ENCODE measurements around the gene NRP1. TPM values are rescaled to one million over a fixed set of nuclear protein-coding genes. Genes with fewer than 3 reads are reported as not detected.

The NRP1 gene
- total and polyA plus RNA-seq, 4 donors: 18.5 to 188 (median 71.7) TPM

GRCh38 chr10:33151344-33151864, 183.1 kb downstream of the NRP1 start:
- ATAC-seq (ENCODE audit: insufficient read depth, low FRiP score) (no peak), DNase-seq (no peak)
- no peak overlapping the region for H3K4me3 ChIP-seq
- H3K36me3 ChIP-seq (ENCODE audit: control insufficient read depth in 4 of 4, insufficient read depth in 4 of 4, low read length in 4 of 4): no peaks in the 10 kb centered on the region
- H3K27ac ChIP-seq (ENCODE audit: low read depth in 1 of 2, low read length in 1 of 2): no peak overlapping the region
- H3K9me3 ChIP-seq (ENCODE audit: control insufficient read depth in 4 of 4, insufficient read depth in 3 of 4, low read length in 3 of 4): no peaks in the 10 kb centered on the region
- no peaks in the 10 kb centered on the region for H3K4me1 ChIP-seq (ENCODE audit: control insufficient read depth in 5 of 5, insufficient read depth in 5 of 5, low read length in 5 of 5)
- H3K9ac ChIP-seq (ENCODE audit: insufficient read depth in 1 of 2, low read length in 2 of 2): no peak overlapping the region
- TF ChIP-seq, protein P1, sequence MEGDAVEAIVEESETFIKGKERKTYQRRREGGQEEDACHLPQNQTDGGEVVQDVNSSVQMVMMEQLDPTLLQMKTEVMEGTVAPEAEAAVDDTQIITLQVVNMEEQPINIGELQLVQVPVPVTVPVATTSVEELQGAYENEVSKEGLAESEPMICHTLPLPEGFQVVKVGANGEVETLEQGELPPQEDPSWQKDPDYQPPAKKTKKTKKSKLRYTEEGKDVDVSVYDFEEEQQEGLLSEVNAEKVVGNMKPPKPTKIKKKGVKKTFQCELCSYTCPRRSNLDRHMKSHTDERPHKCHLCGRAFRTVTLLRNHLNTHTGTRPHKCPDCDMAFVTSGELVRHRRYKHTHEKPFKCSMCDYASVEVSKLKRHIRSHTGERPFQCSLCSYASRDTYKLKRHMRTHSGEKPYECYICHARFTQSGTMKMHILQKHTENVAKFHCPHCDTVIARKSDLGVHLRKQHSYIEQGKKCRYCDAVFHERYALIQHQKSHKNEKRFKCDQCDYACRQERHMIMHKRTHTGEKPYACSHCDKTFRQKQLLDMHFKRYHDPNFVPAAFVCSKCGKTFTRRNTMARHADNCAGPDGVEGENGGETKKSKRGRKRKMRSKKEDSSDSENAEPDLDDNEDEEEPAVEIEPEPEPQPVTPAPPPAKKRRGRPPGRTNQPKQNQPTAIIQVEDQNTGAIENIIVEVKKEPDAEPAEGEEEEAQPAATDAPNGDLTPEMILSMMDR (IDR thresholded peaks at IDR 0.05; ENCODE audit: control extremely low read depth, extremely low read depth): no peak
- 88 to 95% methylated on average over 3 of the region's 3 CpGs for WGBS, 2 donors
- H3K27me3 ChIP-seq (ENCODE audit: control insufficient read depth in 3 of 3, insufficient read depth in 3 of 3, low read length in 2 of 3): no peaks in the 10 kb centered on the region

DNA sequence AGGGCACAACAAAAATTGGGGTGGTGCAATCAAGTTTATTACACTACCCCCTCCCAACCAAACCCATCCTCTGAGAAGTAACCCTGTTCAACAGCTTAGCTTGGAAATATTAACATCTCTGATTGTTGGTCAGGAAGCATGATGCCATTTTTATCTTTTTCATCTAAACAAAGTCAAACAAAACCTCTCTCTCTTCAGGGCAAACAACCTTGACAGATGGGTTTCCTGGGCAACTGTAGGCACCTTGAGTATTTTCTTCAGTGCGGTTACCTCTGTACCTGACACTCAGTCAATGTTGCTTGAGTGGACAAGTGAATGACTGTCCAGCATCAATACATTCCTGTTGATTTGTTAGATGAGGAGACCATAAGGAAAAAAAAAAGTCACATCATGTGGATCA, 183.6 kb downstream of the NRP1 start:
- no peaks in the 10 kb centered on the region for H3K27me3 ChIP-seq (ENCODE audit: control insufficient read depth in 3 of 3, insufficient read depth in 3 of 3, low read length in 2 of 3)
- DNase-seq (no peak), ATAC-seq (ENCODE audit: insufficient read depth, low FRiP score) (no peak)
- TF ChIP-seq, protein P1 (IDR thresholded peaks at IDR 0.05; ENCODE audit: control extremely low read depth, extremely low read depth): no peak
- no peaks in the 10 kb centered on the region for H3K4me1 ChIP-seq (ENCODE audit: control insufficient read depth in 5 of 5, insufficient read depth in 5 of 5, low read length in 5 of 5)
- no peak overlapping the region for H3K27ac ChIP-seq (ENCODE audit: low read depth in 1 of 2, low read length in 1 of 2)
- H3K9me3 ChIP-seq (ENCODE audit: control insufficient read depth in 4 of 4, insufficient read depth in 3 of 4, low read length in 3 of 4): no peaks in the 10 kb centered on the region
- no peak overlapping the region for H3K4me3 ChIP-seq
- no peaks in the 10 kb centered on the region for H3K36me3 ChIP-seq (ENCODE audit: control insufficient read depth in 4 of 4, insufficient read depth in 4 of 4, low read length in 4 of 4)
- H3K9ac ChIP-seq (ENCODE audit: insufficient read depth in 1 of 2, low read length in 2 of 2): no peak overlapping the region
- 89 to 94% methylated on average over 1 of the region's 1 CpG for WGBS, 2 donors

DNA sequence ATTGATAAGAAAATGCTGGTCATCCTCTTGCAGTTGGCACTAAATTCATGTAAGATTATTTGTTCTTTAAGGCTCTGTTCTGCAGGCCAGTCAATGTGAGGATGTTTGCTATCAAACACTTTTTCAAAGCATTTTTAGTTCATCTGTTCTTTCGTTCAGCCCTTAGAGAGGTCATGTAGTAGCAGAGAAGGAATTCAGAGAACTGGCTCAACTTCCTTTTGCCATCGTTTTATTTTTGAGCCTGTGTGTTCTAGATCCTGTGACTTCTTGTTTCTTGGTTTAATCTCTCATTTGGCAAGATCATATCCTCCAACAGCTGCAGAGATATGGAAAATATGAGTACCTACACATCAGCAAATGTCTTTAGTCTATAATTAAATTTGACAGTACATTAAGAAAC, 184.3 kb downstream of the NRP1 start:
- Histone ChIP-seq H3K27ac (ENCODE audit: low read depth in 1 of 2, low read length in 1 of 2) (no peak overlapping the region), H3K27me3 (ENCODE audit: control insufficient read depth in 3 of 3, insufficient read depth in 3 of 3, low read length in 2 of 3) (no peaks in the 10 kb centered on the region), H3K9me3 (ENCODE audit: control insufficient read depth in 4 of 4, insufficient read depth in 3 of 4, low read length in 3 of 4) (no peaks in the 10 kb centered on the region), H3K36me3 (ENCODE audit: control insufficient read depth in 4 of 4, insufficient read depth in 4 of 4, low read length in 4 of 4) (no peaks in the 10 kb centered on the region), H3K4me1 (ENCODE audit: control insufficient read depth in 5 of 5, insufficient read depth in 5 of 5, low read length in 5 of 5) (no peaks in the 10 kb centered on the region), H3K9ac (ENCODE audit: insufficient read depth in 1 of 2, low read length in 2 of 2) (no peak overlapping the region), H3K4me3 (no peak overlapping the region)
- WGBS, 2 donors: 49 to 56% methylated on average over 2 of the region's 2 CpGs
- TF ChIP-seq, protein P1 (IDR thresholded peaks at IDR 0.05; ENCODE audit: control extremely low read depth, extremely low read depth): no peak
- ATAC-seq (ENCODE audit: insufficient read depth, low FRiP score): no peak
- DNase-seq: no peak

DNA sequence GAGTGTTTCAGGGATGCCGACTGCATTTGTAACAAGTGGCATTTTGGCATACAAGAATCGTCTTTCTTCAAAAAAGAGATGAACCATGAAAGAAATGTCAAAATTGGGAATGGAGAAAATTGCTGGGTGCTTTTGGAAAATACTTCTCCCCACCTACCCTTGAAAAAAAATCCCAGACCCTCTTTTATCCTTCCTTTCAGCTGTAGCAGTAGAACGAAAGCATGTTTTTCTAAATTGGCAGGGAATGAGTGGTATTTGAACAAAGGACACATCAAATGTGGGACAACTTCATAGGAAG, 187.5 kb downstream of the NRP1 start:
- H3K9me3 ChIP-seq (ENCODE audit: control insufficient read depth in 4 of 4, insufficient read depth in 3 of 4, low read length in 3 of 4): no peaks in the 10 kb centered on the region
- WGBS, 2 donors: 97% methylated on average over 3 of the region's 3 CpGs
- H3K27me3 ChIP-seq (ENCODE audit: control insufficient read depth in 3 of 3, insufficient read depth in 3 of 3, low read length in 2 of 3): no peaks in the 10 kb centered on the region
- no peak overlapping the region for H3K9ac ChIP-seq (ENCODE audit: insufficient read depth in 1 of 2, low read length in 2 of 2)
- H3K4me3 ChIP-seq: no peak overlapping the region
- no peak for DNase-seq
- TF ChIP-seq, protein P1 (IDR thresholded peaks at IDR 0.05; ENCODE audit: control extremely low read depth, extremely low read depth): no peak
- no peaks in the 10 kb centered on the region for H3K36me3 ChIP-seq (ENCODE audit: control insufficient read depth in 4 of 4, insufficient read depth in 4 of 4, low read length in 4 of 4)
- H3K27ac ChIP-seq (ENCODE audit: low read depth in 1 of 2, low read length in 1 of 2): no peak overlapping the region
- H3K4me1 ChIP-seq (ENCODE audit: control insufficient read depth in 5 of 5, insufficient read depth in 5 of 5, low read length in 5 of 5): no peaks in the 10 kb centered on the region
- ATAC-seq (ENCODE audit: insufficient read depth, low FRiP score): no peak

Measured in lung (tissue), 12 donors.